Measurements from ENCODE around the gene RERE.
"Not testable (repeated sequence)": the region's sequence is repeated elsewhere in the genome, so short reads cannot be mapped to it uniquely, and the experiment has no call there.

The RERE gene

GRCh38 chr1:8704866-8705506 is 112.5 kb downstream of the RERE start:
- Histone ChIP-seq H3K27me3 (no peaks in the 10 kb centered on the region), H3K4me2 (peak overlapping the region; percentile 85), H3K4me1 (peaks cover 46% of the 10 kb centered on the region), H3K36me3 (peaks cover 14% of the 10 kb centered on the region), H3K9ac (peak overlapping the region; percentile 40; the same call in 1 of the 2 replicates), H3K4me3 (no peak overlapping the region), H3K27ac (peak overlapping the region; percentile 36; the same call in 1 of the 2 replicates), H4K20me1 (peaks cover 60% of the 10 kb centered on the region), H3K9me3 (no peaks in the 10 kb centered on the region; the same call in 1 of the 2 replicates)
- no peak for TF ChIP-seq Cebpa-rat (IDR thresholded peaks at IDR 0.05)

- Histone ChIP-seq H3K4me3 (peak overlapping the region; percentile 92), H4K20me1 (peaks cover 78% of the 10 kb centered on the region), H3K27me3 (no peaks in the 10 kb centered on the region), H3K27ac (peak overlapping the region; percentile 98), H3K9me3 (no peaks in the 10 kb centered on the region; the same call in 1 of the 2 replicates), H3K4me1 (peaks cover 65% of the 10 kb centered on the region), H3K36me3 (peaks cover 3% of the 10 kb centered on the region; the same call in 1 of the 2 replicates), H3K9ac (peak overlapping the region; percentile 98), H3K4me2 (peak overlapping the region; percentile 85)
- TF ChIP-seq Cebpa-rat (IDR thresholded peaks at IDR 0.05): no peak
Measured at GRCh38 chr1:8702850-8703810, 114.3 kb downstream of the RERE start.

- Histone ChIP-seq H3K9me3 (no peaks in the 10 kb centered on the region), H3K9ac (peak overlapping the region; percentile 98), H4K20me1 (peaks cover 77% of the 10 kb centered on the region), H3K4me2 (peak overlapping the region; percentile 85), H3K27me3 (no peaks in the 10 kb centered on the region), H3K4me1 (peaks cover 64% of the 10 kb centered on the region), H3K4me3 (peak overlapping the region; percentile 92), H3K27ac (peak overlapping the region; percentile 98), H3K36me3 (peaks cover 1% of the 10 kb centered on the region; the same call in 1 of the 2 replicates)
- no peak for TF ChIP-seq Cebpa-rat (IDR thresholded peaks at IDR 0.05)
Measured at GRCh38 chr1:8702472-8702849, 115.0 kb downstream of the RERE start.

- H3K4me2 ChIP-seq: peak overlapping the region; percentile 85
- peaks cover 77% of the 10 kb centered on the region for H4K20me1 ChIP-seq
Measured at GRCh38 chr1:8701794-8702471, 115.5 kb downstream of the RERE start.

DNA sequence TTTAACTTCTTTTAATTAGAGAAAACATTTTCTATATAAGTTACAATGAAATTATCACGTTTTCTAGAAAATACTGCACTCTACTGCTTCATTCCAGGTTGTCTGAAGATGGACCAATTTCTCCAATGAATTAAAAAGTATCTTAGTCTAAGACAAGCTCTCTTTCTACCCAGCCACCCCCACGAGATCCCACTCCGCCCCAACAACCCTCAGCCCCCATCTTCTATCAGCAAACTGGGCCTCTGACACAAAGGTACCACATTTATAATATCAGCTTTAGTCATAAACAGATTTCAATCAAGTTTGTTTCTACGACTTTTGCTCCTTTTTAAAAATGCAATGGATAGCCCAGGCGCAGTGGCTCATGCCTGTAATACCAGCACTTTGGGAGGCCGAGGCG is 117.8 kb downstream of the RERE start:
- peaks cover 77% of the 10 kb centered on the region for H4K20me1 ChIP-seq
- H3K9ac ChIP-seq: no peak overlapping the region
- H3K27me3 ChIP-seq: no peaks in the 10 kb centered on the region
- no peak overlapping the region for H3K27ac ChIP-seq
- peaks cover 53% of the 10 kb centered on the region for H3K4me1 ChIP-seq
- peaks cover 11% of the 10 kb centered on the region; the same call in 1 of the 2 replicates for H3K36me3 ChIP-seq
- peaks cover 3% of the 10 kb centered on the region; the same call in 1 of the 2 replicates for H3K9me3 ChIP-seq
- no peak overlapping the region for H3K4me3 ChIP-seq
- TF ChIP-seq Cebpa-rat (IDR thresholded peaks at IDR 0.05): no peak
- H3K4me2 ChIP-seq: peak overlapping the region; percentile 85

More at GRCh38 chr1:8701794-8702471, 115.5 kb downstream of the RERE start:
- H3K36me3 ChIP-seq: peaks cover 3% of the 10 kb centered on the region; the same call in 1 of the 2 replicates
- H3K9ac ChIP-seq: peak overlapping the region; percentile 98
- H3K4me3 ChIP-seq: peak overlapping the region; percentile 92
- H3K27me3 ChIP-seq: no peaks in the 10 kb centered on the region
- no peak for TF ChIP-seq Cebpa-rat (IDR thresholded peaks at IDR 0.05)
- no peaks in the 10 kb centered on the region for H3K9me3 ChIP-seq
- H3K27ac ChIP-seq: peak overlapping the region; percentile 98
- H3K4me1 ChIP-seq: peaks cover 59% of the 10 kb centered on the region

DNA sequence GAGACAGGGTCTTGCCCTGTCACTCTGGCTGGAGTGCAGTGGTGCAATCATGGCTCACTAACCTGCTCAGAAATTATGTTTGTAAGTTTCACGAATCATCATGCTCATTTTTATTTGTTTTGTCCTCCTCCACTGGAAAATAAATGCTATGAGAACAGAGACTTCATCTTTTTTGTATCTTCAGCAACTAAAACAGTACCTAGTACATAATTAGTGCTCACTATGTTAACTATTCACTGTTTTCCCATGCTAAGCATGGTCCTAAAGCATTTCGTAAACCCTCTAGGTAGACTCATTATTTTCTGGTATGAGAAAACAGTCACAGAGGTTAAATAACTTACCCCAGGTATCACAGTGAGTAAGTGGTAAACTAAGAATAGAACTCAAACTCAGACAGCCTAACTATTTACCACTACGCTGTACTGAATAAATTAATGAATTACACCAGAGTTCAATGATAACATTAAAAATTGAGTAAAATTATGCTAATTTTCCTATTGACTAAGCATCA is 118.4 kb downstream of the RERE start:
- Histone ChIP-seq H3K4me1 (peaks cover 46% of the 10 kb centered on the region), H3K27me3 (no peaks in the 10 kb centered on the region), H3K4me3 (no peak overlapping the region), H3K27ac (no peak overlapping the region), H4K20me1 (peaks cover 78% of the 10 kb centered on the region), H3K4me2 (peak overlapping the region; percentile 85; the same call in 1 of the 2 replicates), H3K9ac (no peak overlapping the region), H3K36me3 (peaks cover 14% of the 10 kb centered on the region; the same call in 1 of the 2 replicates), H3K9me3 (peaks cover 8% of the 10 kb centered on the region)
- no peak for TF ChIP-seq Cebpa-rat (IDR thresholded peaks at IDR 0.05)

DNA sequence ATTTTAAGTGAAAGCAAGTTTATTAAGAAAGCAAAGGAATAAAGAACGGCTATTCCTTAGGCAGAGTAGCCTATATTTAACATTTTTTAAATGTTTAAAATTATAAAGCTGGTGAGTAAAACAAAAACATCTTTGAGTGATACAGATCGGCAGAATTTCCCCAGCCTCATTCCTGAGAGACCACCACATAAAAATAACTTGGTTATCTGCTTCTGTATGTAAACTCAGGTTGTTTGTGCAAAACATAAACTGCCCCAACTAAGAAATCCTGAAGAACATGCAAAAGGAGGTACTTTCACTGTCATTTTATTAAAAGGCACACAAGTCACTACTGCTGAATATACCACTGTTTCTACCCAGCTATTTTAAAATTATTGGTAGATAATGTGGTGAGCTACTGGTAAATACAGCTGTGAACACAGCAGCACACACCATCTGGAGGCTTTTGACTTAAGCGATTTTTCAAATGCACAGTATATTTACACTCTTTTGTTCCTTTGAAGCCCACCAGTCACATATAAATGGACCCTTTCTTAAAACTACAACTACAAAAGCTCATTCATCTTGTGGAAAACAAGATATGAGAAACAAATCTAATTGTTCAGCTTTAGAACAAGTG is 119.3 kb downstream of the RERE start:
- H3K4me3 ChIP-seq: no peak overlapping the region
- H3K9me3 ChIP-seq: peaks cover 15% of the 10 kb centered on the region
- H3K27me3 ChIP-seq: no peaks in the 10 kb centered on the region
- H3K36me3 ChIP-seq: peaks cover 18% of the 10 kb centered on the region
- peaks cover 81% of the 10 kb centered on the region for H4K20me1 ChIP-seq
- TF ChIP-seq Cebpa-rat (IDR thresholded peaks at IDR 0.05): no peak
- H3K4me2 ChIP-seq: peak overlapping the region; percentile 85
- peaks cover 39% of the 10 kb centered on the region for H3K4me1 ChIP-seq
- no peak overlapping the region for H3K27ac ChIP-seq
- 0 out of 2 replicates have a peak overlapping the region, but pooled peaks have one; percentile 8 for H3K9ac ChIP-seq

DNA sequence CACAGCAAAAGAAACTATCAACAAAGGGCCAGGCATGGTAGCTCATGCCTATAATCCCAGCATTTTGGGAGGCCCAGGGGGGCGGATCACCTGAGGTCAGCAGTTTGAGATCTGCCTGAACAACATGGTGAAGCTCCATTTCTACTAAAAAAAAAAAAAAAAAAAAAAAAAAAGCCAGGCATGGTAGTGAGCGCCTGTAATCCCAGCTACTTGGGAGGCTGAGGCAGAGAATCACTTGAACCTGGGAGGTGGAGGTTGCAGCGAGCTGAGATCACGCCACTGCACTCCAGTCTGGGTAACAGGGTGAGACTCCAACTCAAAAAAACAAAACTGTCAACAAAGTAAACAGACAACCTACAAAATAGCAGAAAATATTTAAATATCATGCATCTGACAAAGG is 122.0 kb downstream of the RERE start:
- Histone ChIP-seq H3K36me3 (peaks cover 44% of the 10 kb centered on the region), H3K4me1 (peaks cover 36% of the 10 kb centered on the region), H3K9me3 (peaks cover 40% of the 10 kb centered on the region), H4K20me1 (peaks cover 99% of the 10 kb centered on the region)
- not testable (repeated sequence) for H3K4me2 ChIP-seq, H3K27me3 ChIP-seq, H3K27ac ChIP-seq, H3K9ac ChIP-seq, H3K4me3 ChIP-seq

DNA sequence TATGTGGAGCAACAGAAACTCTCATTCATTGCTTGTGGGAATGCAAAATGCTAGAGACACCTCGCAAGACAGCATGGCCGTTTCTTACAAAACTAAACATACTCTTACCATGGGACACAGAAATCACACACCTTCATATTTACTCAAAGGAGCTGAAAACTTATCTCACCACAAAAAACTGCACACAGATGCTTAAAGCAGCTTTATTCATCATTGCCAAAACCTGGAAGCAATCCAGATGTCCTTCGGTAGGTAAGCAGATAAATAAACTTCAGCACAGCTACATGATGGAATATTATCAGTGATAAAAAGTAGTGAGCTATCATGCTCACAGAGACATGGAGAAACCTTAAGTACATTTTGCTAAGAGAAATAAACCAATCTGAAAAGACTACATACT is 124.3 kb downstream of the RERE start:
- Histone ChIP-seq H3K9ac (no peak overlapping the region), H3K4me1 (peaks cover 31% of the 10 kb centered on the region), H3K4me2 (no peak overlapping the region), H4K20me1 (peaks cover 99% of the 10 kb centered on the region), H3K36me3 (peaks cover 54% of the 10 kb centered on the region), H3K27me3 (no peaks in the 10 kb centered on the region), H3K4me3 (no peak overlapping the region), H3K9me3 (peaks cover 40% of the 10 kb centered on the region), H3K27ac (no peak overlapping the region)
- TF ChIP-seq Cebpa-rat (IDR thresholded peaks at IDR 0.05): no peak
